SU-DHL-6 (cell line): ENCODE data around the gene LCORL.
"Not testable (repeated sequence)": the region's sequence is repeated elsewhere in the genome, so short reads cannot be mapped to it uniquely, and the experiment has no call there.

Experiments used
- H2AFZ ChIP-seq: fragments of 200-600 bp; sonication (generic); 2 replicates; pipeline ENCODE4 v1.6.1; 2014; ENCODE audit warnings: low read depth, mild to moderate bottlenecking, moderate library complexity, mixed read lengths, antibody characterized with exemption, low read length; ENCODE audit not compliant: severe bottlenecking
- H3F3A ChIP-seq: fragments of 200-600 bp; shearing (Covaris generic); 2 replicates; pipeline ENCODE4 v1.6.0; 2016; ENCODE audit warnings: antibody characterized with exemption, mild to moderate bottlenecking; ENCODE audit not compliant: insufficient read depth
- H3K27ac ChIP-seq: fragments of 200-600 bp; sonication (generic); 2 replicates; pipeline ENCODE4 v1.5.1; 2016; ENCODE audit warnings: low read depth, mild to moderate bottlenecking, low read length, moderate library complexity, mixed read lengths
- H3K27me3 ChIP-seq: fragments of 200-600 bp; sonication (generic), shearing (Covaris generic); 2 replicates; pipeline ENCODE4 v1.6.0; 2014; ENCODE audit warnings: mild to moderate bottlenecking, low read length
- H3K36me3 ChIP-seq: fragments of 200-600 bp; sonication (generic); 2 replicates; pipeline ENCODE4 v1.6.1; 2014; ENCODE audit warnings: mild to moderate bottlenecking, low read length, mixed read lengths
- H3K4me2 ChIP-seq: fragments of 300-600, 200-600 bp; shearing (Covaris generic), sonication (generic); 2 replicates; pipeline ENCODE4 v1.6.0; 2014; ENCODE audit warnings: low read length, low read depth, mild to moderate bottlenecking; ENCODE audit not compliant: poor library complexity, severe bottlenecking
- H3K4me3 ChIP-seq: fragments of 200-600 bp; sonication (generic); 2 replicates; pipeline ENCODE4 v1.5.1; 2014; ENCODE audit warnings: antibody characterized with exemption, low read length, mild to moderate bottlenecking, mixed read lengths; ENCODE audit not compliant: insufficient read depth, poor library complexity, severe bottlenecking
- H3K79me2 ChIP-seq: fragments of 200-600 bp; sonication (generic); 2 replicates; pipeline ENCODE4 v1.6.1; 2014; ENCODE audit warnings: mild to moderate bottlenecking, low read length, moderate library complexity; ENCODE audit not compliant: insufficient read depth
- H3K9ac ChIP-seq: fragments of 200-600 bp; sonication (generic); 2 replicates; pipeline ENCODE4 v1.7.0; 2014; ENCODE audit warnings: mild to moderate bottlenecking, low read length
- H3K9me2 ChIP-seq: fragments of 200-600 bp; sonication (generic); replicated peaks from 2 replicates; pipeline ENCODE4 v1.6.1; 2014; ENCODE audit warnings: low read length; ENCODE audit not compliant: insufficient read depth
- H3K9me3 ChIP-seq: fragments of 200-600 bp; sonication (generic); 2 replicates; pipeline ENCODE4 v1.6.1; 2014; ENCODE audit warnings: low read length, mixed read lengths; ENCODE audit not compliant: insufficient read depth
- H4K20me1 ChIP-seq: fragments of 200-600 bp; sonication (generic); 2 replicates; pipeline ENCODE4 v1.6.1; 2014; ENCODE audit warnings: low read depth, mild to moderate bottlenecking, antibody characterized with exemption, low read length, moderate library complexity, mixed read lengths
- EZH2phosphoT487 ChIP-seq: fragments of 200-600 bp; sonication (generic), shearing (Covaris generic); conservative IDR thresholded peaks from 2 replicates; pipeline ENCODE4 v1.6.1; 2018; ENCODE audit warnings: mild to moderate bottlenecking, antibody characterized with exemption, low read length, moderate library complexity, mixed read lengths
- TF ChIP-seq, protein P1 (sequence below): fragments of 200-600 bp; sonication (generic); IDR thresholded peaks from one replicate; pipeline ENCODE4 v1.5.1; 2017; ENCODE audit warnings: antibody characterized with exemption, mild to moderate bottlenecking, low read length, moderate library complexity; ENCODE audit not compliant: insufficient read depth, poor library complexity, severe bottlenecking

LCORL gene

DNA sequence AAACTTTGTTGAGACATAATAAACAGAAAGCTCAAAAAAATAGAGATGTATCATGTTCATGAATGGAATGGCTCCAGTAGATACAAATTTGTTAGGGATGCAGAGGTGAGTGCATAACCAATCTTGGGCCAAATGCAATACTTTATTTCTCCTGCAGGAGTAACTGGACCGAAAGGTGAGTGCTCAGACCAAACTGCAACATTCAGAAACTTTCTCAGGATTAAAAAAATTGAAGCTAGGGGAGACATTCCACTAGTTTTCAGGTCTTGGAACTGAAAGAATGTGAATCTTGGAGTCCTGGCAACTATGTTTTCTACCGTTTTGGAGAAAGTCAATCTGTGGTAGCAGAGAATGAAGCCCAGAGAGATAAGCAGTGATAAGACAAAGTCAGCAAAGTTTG, 21.2 kb upstream of the LCORL start:
- no peaks in the 10 kb centered on the region for H3K36me3 ChIP-seq
- no peak overlapping the region for H3K4me3 ChIP-seq
- no peaks in the 10 kb centered on the region for H3F3A ChIP-seq
- TF ChIP-seq EZH2phosphoT487: no peak
- TF ChIP-seq, protein P1, sequence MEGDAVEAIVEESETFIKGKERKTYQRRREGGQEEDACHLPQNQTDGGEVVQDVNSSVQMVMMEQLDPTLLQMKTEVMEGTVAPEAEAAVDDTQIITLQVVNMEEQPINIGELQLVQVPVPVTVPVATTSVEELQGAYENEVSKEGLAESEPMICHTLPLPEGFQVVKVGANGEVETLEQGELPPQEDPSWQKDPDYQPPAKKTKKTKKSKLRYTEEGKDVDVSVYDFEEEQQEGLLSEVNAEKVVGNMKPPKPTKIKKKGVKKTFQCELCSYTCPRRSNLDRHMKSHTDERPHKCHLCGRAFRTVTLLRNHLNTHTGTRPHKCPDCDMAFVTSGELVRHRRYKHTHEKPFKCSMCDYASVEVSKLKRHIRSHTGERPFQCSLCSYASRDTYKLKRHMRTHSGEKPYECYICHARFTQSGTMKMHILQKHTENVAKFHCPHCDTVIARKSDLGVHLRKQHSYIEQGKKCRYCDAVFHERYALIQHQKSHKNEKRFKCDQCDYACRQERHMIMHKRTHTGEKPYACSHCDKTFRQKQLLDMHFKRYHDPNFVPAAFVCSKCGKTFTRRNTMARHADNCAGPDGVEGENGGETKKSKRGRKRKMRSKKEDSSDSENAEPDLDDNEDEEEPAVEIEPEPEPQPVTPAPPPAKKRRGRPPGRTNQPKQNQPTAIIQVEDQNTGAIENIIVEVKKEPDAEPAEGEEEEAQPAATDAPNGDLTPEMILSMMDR: no peak
- no peak overlapping the region for H3K27ac ChIP-seq
- H3K27me3 ChIP-seq: no peaks in the 10 kb centered on the region
- no peak overlapping the region for H3K4me2 ChIP-seq
- H3K9me3 ChIP-seq: no peaks in the 10 kb centered on the region
- no peak overlapping the region for H3K9ac ChIP-seq
- H3K9me2 ChIP-seq: no peaks in the 10 kb centered on the region
- no peak overlapping the region for H2AFZ ChIP-seq
- H3K79me2 ChIP-seq: no peaks in the 10 kb centered on the region
- H4K20me1 ChIP-seq: no peaks in the 10 kb centered on the region

GRCh38 chr4:18042012-18042411, 20.5 kb upstream of the LCORL start:
- Histone ChIP-seq H3K27ac (no peak overlapping the region), H3K36me3 (no peaks in the 10 kb centered on the region), H3K79me2 (no peaks in the 10 kb centered on the region), H3K9me2 (no peaks in the 10 kb centered on the region), H3K9me3 (no peaks in the 10 kb centered on the region), H2AFZ (no peak overlapping the region), H3F3A (no peaks in the 10 kb centered on the region), H3K4me3 (no peak overlapping the region), H3K27me3 (no peaks in the 10 kb centered on the region), H3K4me2 (no peak overlapping the region), H4K20me1 (no peaks in the 10 kb centered on the region), H3K9ac (no peak overlapping the region)
- TF ChIP-seq EZH2phosphoT487: no peak
- TF ChIP-seq, protein P1: no peak

- H3K36me3 ChIP-seq: no peaks in the 10 kb centered on the region
- no peak overlapping the region for H3K4me2 ChIP-seq
- TF ChIP-seq EZH2phosphoT487: no peak
- TF ChIP-seq, protein P1: no peak
- no peak overlapping the region for H3K9ac ChIP-seq
- no peaks in the 10 kb centered on the region for H3K79me2 ChIP-seq
- no peaks in the 10 kb centered on the region for H3K9me2 ChIP-seq
- H3K27ac ChIP-seq: no peak overlapping the region
- no peaks in the 10 kb centered on the region for H3K9me3 ChIP-seq
- H3F3A ChIP-seq: no peaks in the 10 kb centered on the region
- no peaks in the 10 kb centered on the region for H3K27me3 ChIP-seq
- no peak overlapping the region for H2AFZ ChIP-seq
- H3K4me3 ChIP-seq: no peak overlapping the region
- no peaks in the 10 kb centered on the region for H4K20me1 ChIP-seq
These were observed 19.6 kb upstream of the LCORL start for GRCh38 chr4:18041114-18041513.

DNA sequence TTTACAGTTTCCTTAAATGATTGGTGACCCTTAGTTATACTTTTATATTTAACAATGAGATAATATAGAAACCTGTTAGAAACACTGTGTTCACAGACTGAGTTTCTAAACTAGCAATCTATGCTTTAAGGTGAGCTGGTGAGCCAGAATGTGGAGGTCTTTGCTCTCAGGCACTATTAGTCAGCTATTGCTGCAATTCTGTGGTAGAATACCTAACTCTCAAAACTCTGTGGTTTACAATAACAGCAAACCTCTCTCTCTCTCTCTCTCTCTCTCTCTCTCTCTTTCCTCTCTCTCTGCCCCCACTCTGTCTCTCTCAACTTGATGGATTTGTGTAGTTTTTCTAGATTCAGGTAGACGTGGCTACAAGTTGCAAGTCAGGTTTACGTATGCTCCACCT, 17.6 kb upstream of the LCORL start:
- H3K4me3 ChIP-seq: no peak overlapping the region
- no peaks in the 10 kb centered on the region for H3K9me3 ChIP-seq
- no peaks in the 10 kb centered on the region for H3K36me3 ChIP-seq
- H3K9me2 ChIP-seq: no peaks in the 10 kb centered on the region
- no peaks in the 10 kb centered on the region for H3K79me2 ChIP-seq
- H2AFZ ChIP-seq: no peak overlapping the region
- no peak overlapping the region for H3K27ac ChIP-seq
- no peaks in the 10 kb centered on the region for H3F3A ChIP-seq
- no peak for TF ChIP-seq EZH2phosphoT487
- TF ChIP-seq, protein P1: no peak
- no peaks in the 10 kb centered on the region for H3K27me3 ChIP-seq
- no peak overlapping the region for H3K9ac ChIP-seq
- H4K20me1 ChIP-seq: no peaks in the 10 kb centered on the region
- no peak overlapping the region for H3K4me2 ChIP-seq

DNA sequence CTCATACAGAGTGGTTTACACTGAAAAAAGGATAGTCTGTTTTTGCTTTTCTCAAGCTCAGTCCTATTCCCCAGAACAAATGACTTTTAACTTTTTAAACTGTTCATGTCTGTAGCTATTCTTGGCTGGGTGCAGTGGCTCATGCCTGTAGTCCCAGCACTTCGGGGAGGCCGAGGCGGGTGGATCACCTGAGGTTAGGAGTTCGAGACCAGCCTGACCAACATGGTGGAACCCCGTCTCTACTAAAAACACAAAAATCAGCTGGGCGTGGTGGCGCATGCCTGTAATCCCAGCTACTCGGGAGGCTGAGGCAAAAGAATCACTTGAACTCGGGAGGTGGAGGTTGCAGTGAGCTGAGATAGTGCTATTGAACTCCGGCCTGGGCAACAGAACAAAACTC, 14.8 kb upstream of the LCORL start:
- H4K20me1 ChIP-seq, H3K9me2 ChIP-seq, H3K27me3 ChIP-seq, H3F3A ChIP-seq, H3K4me3 ChIP-seq, H3K27ac ChIP-seq, H3K9me3 ChIP-seq, H3K4me2 ChIP-seq, H2AFZ ChIP-seq, H3K9ac ChIP-seq, H3K36me3 ChIP-seq, H3K79me2 ChIP-seq: not testable (repeated sequence)
